Right lobe of liver (tissue), 6 donors: ENCODE measurements around the gene LCNL1. TPM values are rescaled to one million over a fixed set of nuclear protein-coding genes. Genes with fewer than 3 reads are reported as not detected.

Experiments
- ATAC-seq, 4 donors: fragments of 200-7000 bp; cut with Tn5 transposase; one replicate each; pipeline ENCODE4 v1.9.1; 2020; ENCODE audit warnings: mild to moderate bottlenecking in 4 of 4, moderate library complexity in 4 of 4
- DNase-seq, 3 donors: peaks; one replicate each; pipeline ENCODE4 v3.0.0-alpha.2; 2020
- H3K27ac ChIP-seq, 3 donors: fragments of 200-600 bp; one replicate each; pipeline ENCODE4 v1.8.0; 2022
- H3K27me3 ChIP-seq, 2 donors: fragments of 200-600 bp; one replicate each; pipeline ENCODE4 v1.8.0; 2022
- H3K36me3 ChIP-seq, 4 donors: fragments of 200-600 bp; sonication (generic) in 1 of 4; one replicate each; pipeline versions ENCODE4 v1.5.1 to v1.8.0; 2017 to 2022; ENCODE audit warnings: control low read depth in 1 of 4
- H3K4me1 ChIP-seq, 4 donors: fragments of 200-600 bp; sonication (generic) in 1 of 4; one replicate each; pipeline versions ENCODE4 v1.5.1 to v1.8.0; 2017 to 2022; ENCODE audit warnings: control low read depth in 1 of 4
- H3K4me3 ChIP-seq, 3 donors: fragments of 200-600 bp; one replicate each; pipeline ENCODE4 v1.8.0; 2022
- H3K9me3 ChIP-seq, 4 donors: fragments of 200-600 bp; sonication (generic) in 1 of 4; one replicate each; pipeline versions ENCODE4 v1.5.1 to v1.8.0; 2017 to 2022; ENCODE audit warnings: control low read depth in 1 of 4
- CTCF ChIP-seq, 4 donors: fragments of 200-600 bp in 3 of 4; fragments of 450-650 bp in 1 of 4; IDR thresholded peaks; one replicate each; pipeline versions ENCODE4 v1.5.1 to v1.8.0; 2016 to 2022; ENCODE audit warnings: antibody characterized with exemption in 4 of 4, mild to moderate bottlenecking in 2 of 4
- POLR2A ChIP-seq: fragments of 450-650 bp; IDR thresholded peaks from one replicate; pipeline ENCODE4 v1.6.1; 2017; ENCODE audit warnings: antibody characterized with exemption, mild to moderate bottlenecking
- WGBS: methylation state at CpG from one replicate; pipeline ENCODE4 v1.1.6; 2018; ENCODE audit warnings: low coverage, low lambda C conversion rate; ENCODE audit not compliant: insufficient coverage; ENCODE audit errors: missing lambda C conversion rate; 5-methylcytosine and 5-hydroxymethylcytosine counted together
- intact Hi-C, 2 donors: fragments of 100-400 bp; cut with DNase I; formaldehyde crosslinking; loops; one replicate each; pipeline versions ENCODE4 v1.11.2 to v1.14.1; 2022
- total RNA-seq, 6 experiments: library from RNA; depleted of rRNA in 2 of 6; stranded (reverse); fragments of >200 nt in 2 of 6; fragmentation: NEBNext Ultra II Directional in 3 of 6; extraction: Animal tissue kit (Norgen Biotek cat#: 25700) in 3 of 6; gene quantifications; one replicate each; pipeline versions ENCODE4 v1.1.0 to v1.2.4, GENCODE V29; 2016 to 2023
- donor health status: DM: no; HTN: yes; CAD: no.
- donor health status: DM: no; HTN: no; CAD: no.
- donor health status: DM: no; HTN: no; CAD: no.
- donor health status: DM: no; HTN: yes; CAD: no.
- donor health status: DM: no; HTN: yes; CAD: no.

The LCNL1 gene
- total RNA-seq, 6 experiments from 2014 or later = not detected

- intact Hi-C loops = no loop called here
- no peak for TF ChIP-seq POLR2A
- TF ChIP-seq CTCF (IDR thresholded peaks at IDR 0.05) = no peak
- Histone ChIP-seq H3K9me3 (no peaks in the 10 kb centered on the region), H3K4me3 (no peak overlapping the region), H3K27me3 (no peaks in the 10 kb centered on the region), H3K36me3 (no peaks in the 10 kb centered on the region), H3K4me1 (no peaks in the 10 kb centered on the region), H3K27ac (no peak overlapping the region)
- no peak for ATAC-seq
- DNase-seq = no peak
- WGBS = 44% methylated on average over 17 of the region's 29 CpGs
Observed at GRCh38 chr9:136984464-136985026, 1.8 kb downstream of the LCNL1 start.

GRCh38 chr9:136985027-136985602, 2.3 kb downstream of the LCNL1 start:
- Histone ChIP-seq H3K36me3 (no peaks in the 10 kb centered on the region), H3K4me1 (no peaks in the 10 kb centered on the region), H3K9me3 (no peaks in the 10 kb centered on the region), H3K27me3 (no peaks in the 10 kb centered on the region), H3K27ac (no peak overlapping the region), H3K4me3 (no peak overlapping the region)
- TF ChIP-seq POLR2A (no peak), CTCF (IDR thresholded peaks at IDR 0.05) (no peak)
- no peak for ATAC-seq
- DNase-seq = no peak
- intact Hi-C loops = no loop called here
- WGBS = 26% methylated on average over 12 of the region's 48 CpGs

- ATAC-seq = no peak
Observed at GRCh38 chr9:136985853-136986252, 3.1 kb downstream of the LCNL1 start.

GRCh38 chr9:136988872-136989271, 6.1 kb downstream of the LCNL1 start:
- no peaks in the 10 kb centered on the region for H3K36me3 ChIP-seq
- WGBS = 100% methylated on average over 1 of the region's 4 CpGs
- DNase-seq (no peak), ATAC-seq (no peak)
- no peak overlapping the region for H3K27ac ChIP-seq
- H3K4me3 ChIP-seq = no peak overlapping the region
- intact Hi-C loops = no loop called here
- H3K9me3 ChIP-seq = no peaks in the 10 kb centered on the region
- TF ChIP-seq POLR2A (no peak), CTCF (IDR thresholded peaks at IDR 0.05) (no peak)
- H3K4me1 ChIP-seq = peaks cover 0 to 7% (median 3%) of the 10 kb centered on the region in 4 donors
- H3K27me3 ChIP-seq = no peaks in the 10 kb centered on the region

More at GRCh38 chr9:136985853-136986252, 3.1 kb downstream of the LCNL1 start:
- intact Hi-C loops = no loop called here
- Histone ChIP-seq H3K4me3 (no peak overlapping the region), H3K4me1 (no peaks in the 10 kb centered on the region), H3K9me3 (no peaks in the 10 kb centered on the region), H3K36me3 (no peaks in the 10 kb centered on the region), H3K27me3 (no peaks in the 10 kb centered on the region), H3K27ac (no peak overlapping the region)
- TF ChIP-seq CTCF (IDR thresholded peaks at IDR 0.05) = no peak
- WGBS = 35% methylated on average over 22 of the region's 33 CpGs
- DNase-seq = no peak
